Esophagus muscularis mucosa (tissue), 3 donors: Measurements from ENCODE around the gene FGD5.

Experiments used
- POLR2A ChIP-seq: fragments of 450-650 bp; IDR thresholded peaks from one replicate; pipeline ENCODE4 v1.6.1; 2017; ENCODE audit warnings: antibody characterized with exemption, moderate library complexity, mild to moderate bottlenecking, low read depth
- TF ChIP-seq, protein P1 (sequence below), 3 experiments: fragments of 200-600 bp in 2 of 3; fragments of 450-650 bp in 1 of 3; sonication (generic) in 2 of 3; IDR thresholded peaks; one replicate each; pipeline ENCODE4 v1.5.1; 2017 to 2019; ENCODE audit warnings: antibody characterized with exemption in 3 of 3, mild to moderate bottlenecking in 2 of 3, moderate library complexity in 1 of 3

DNA sequence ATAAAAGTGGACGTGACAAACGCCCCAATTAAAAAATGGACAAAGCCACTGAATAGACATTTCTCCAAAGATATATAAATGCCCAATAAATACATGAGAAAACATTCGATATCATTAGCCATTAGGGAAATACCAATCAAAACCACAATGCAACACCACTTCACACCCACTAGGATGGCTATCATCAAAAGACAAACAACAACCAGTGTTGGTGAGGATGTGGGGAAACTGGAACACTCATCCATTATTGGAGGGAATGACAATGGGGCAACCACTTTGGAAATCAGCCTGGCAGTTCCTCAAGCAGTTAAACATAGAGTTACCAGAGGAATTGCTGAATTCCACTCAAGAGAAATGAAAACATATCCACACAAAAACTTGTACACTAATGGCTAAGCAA lies 32.4 kb upstream of the FGD5 start:
- TF ChIP-seq, protein P1, sequence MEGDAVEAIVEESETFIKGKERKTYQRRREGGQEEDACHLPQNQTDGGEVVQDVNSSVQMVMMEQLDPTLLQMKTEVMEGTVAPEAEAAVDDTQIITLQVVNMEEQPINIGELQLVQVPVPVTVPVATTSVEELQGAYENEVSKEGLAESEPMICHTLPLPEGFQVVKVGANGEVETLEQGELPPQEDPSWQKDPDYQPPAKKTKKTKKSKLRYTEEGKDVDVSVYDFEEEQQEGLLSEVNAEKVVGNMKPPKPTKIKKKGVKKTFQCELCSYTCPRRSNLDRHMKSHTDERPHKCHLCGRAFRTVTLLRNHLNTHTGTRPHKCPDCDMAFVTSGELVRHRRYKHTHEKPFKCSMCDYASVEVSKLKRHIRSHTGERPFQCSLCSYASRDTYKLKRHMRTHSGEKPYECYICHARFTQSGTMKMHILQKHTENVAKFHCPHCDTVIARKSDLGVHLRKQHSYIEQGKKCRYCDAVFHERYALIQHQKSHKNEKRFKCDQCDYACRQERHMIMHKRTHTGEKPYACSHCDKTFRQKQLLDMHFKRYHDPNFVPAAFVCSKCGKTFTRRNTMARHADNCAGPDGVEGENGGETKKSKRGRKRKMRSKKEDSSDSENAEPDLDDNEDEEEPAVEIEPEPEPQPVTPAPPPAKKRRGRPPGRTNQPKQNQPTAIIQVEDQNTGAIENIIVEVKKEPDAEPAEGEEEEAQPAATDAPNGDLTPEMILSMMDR (IDR thresholded peaks at IDR 0.05), result no peak
- no peak for TF ChIP-seq POLR2A
